ENCODE measurements around the gene ARHGEF4. TPM values are rescaled to one million over a fixed set of nuclear protein-coding genes. Genes with fewer than 3 reads are reported as not detected.

ARHGEF4 gene
- polyA plus RNA-seq, 3 donors from 2014 or later = not detected

- Mint-ChIP-seq H3K4me1 (no peaks in the 10 kb centered on the region), H3K27me3 (ENCODE audit: low read depth in 3 of 3) (peaks cover 0 to 6% (median 1%) of the 10 kb centered on the region in 3 donors), H3K4me3 (no peak overlapping the region), H3K36me3 (peaks cover 0 to 5% (median 4%) of the 10 kb centered on the region in 3 donors), H3K27ac (no peak overlapping the region), H3K9me3 (peaks cover 0 to 4% (median 0%) of the 10 kb centered on the region in 6 donors)
- no peak for DNase-seq
Measured at GRCh38 chr2:130930740-130931659, 94.3 kb downstream of the ARHGEF4 start.

DNA sequence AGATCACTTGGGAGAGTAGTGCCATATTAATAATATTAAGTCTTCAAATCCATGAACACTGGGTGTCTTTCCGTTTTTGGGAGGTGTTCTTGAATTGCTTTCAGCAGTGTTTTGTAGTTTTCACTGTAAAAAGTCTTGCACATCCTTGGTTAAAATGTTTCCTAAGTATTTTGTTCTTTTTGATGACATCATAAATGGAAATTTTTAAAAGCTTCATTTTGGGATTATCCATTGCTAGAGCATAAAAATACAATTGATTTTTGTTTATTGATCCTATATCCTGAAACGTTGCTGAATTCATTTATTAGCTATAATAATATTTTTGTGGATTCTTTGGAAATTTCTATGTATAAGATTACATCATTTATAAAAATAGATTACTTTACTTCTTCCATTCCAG is 96.8 kb downstream of the ARHGEF4 start:
- Mint-ChIP-seq H3K9me3 (peaks cover 0 to 7% (median 4%) of the 10 kb centered on the region in 6 donors), H3K36me3 (peaks cover 0 to 4% (median 0%) of the 10 kb centered on the region in 3 donors), H3K4me3 (no peak overlapping the region), H3K27ac (no peak overlapping the region), H3K4me1 (no peaks in the 10 kb centered on the region), H3K27me3 (ENCODE audit: low read depth in 3 of 3) (peaks cover 3 to 13% (median 4%) of the 10 kb centered on the region in 3 donors)
- no peak for DNase-seq

- DNase-seq = no peak
- no peak overlapping the region for H3K27ac Mint-ChIP-seq
- peaks cover 0 to 7% (median 2%) of the 10 kb centered on the region in 6 donors for H3K9me3 Mint-ChIP-seq
- no peaks in the 10 kb centered on the region for H3K36me3 Mint-ChIP-seq
- H3K27me3 Mint-ChIP-seq (ENCODE audit: low read depth in 3 of 3) = peaks cover 3 to 19% (median 6%) of the 10 kb centered on the region in 3 donors
- H3K4me3 Mint-ChIP-seq = no peak overlapping the region
- H3K4me1 Mint-ChIP-seq = no peaks in the 10 kb centered on the region
Measured at GRCh38 chr2:130936451-130936850, 99.7 kb downstream of the ARHGEF4 start.

- Mint-ChIP-seq H3K36me3 (peaks cover 0 to 21% (median 4%) of the 10 kb centered on the region in 3 donors), H3K27me3 (ENCODE audit: low read depth in 3 of 3) (peaks cover 4 to 23% (median 10%) of the 10 kb centered on the region in 3 donors), H3K9me3 (peaks cover 17 to 29% (median 25%) of the 10 kb centered on the region in 6 donors), H3K4me3 (no peak overlapping the region), H3K27ac (no peak overlapping the region), H3K4me1 (peaks cover 0 to 12% of the 10 kb centered on the region in 2 donors)
- no peak for DNase-seq
Measured at GRCh38 chr2:130947967-130948366, 111.3 kb downstream of the ARHGEF4 start.

DNA sequence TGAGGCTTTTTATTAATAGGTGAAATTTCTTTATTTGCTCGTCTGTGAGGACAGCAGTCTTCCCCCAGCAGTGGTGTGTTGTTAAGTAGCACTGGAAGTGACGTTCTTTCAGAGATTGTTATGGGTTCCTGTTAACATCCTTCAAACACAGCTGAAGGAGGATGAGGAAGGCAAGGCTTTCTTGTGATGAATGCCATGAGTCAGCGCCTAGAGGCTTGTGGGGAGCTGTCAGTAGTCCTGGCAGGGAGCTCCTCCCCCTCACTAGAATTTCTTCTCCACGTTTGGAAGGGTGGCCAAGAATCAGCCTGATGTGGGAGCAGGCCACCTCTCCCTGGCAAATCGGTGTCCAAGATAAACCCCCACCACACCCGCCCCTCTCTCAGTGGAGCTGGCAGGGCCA is 113.2 kb downstream of the ARHGEF4 start:
- DNase-seq = no peak
- Mint-ChIP-seq H3K36me3 (peaks cover 0 to 13% (median 3%) of the 10 kb centered on the region in 3 donors), H3K27ac (peak overlapping the region in 1 of 6 donors; percentile 28), H3K4me1 (peaks cover 0 to 12% of the 10 kb centered on the region in 2 donors), H3K9me3 (peaks cover 16 to 28% (median 24%) of the 10 kb centered on the region in 6 donors), H3K27me3 (ENCODE audit: low read depth in 3 of 3) (peaks cover 4 to 22% (median 6%) of the 10 kb centered on the region in 3 donors), H3K4me3 (no peak overlapping the region)

- Mint-ChIP-seq H3K4me1 (peaks cover 0 to 12% of the 10 kb centered on the region in 2 donors), H3K4me3 (no peak overlapping the region), H3K27ac (peak overlapping the region in 1 of 6 donors; percentile 71), H3K36me3 (peaks cover 0 to 6% (median 4%) of the 10 kb centered on the region in 3 donors), H3K27me3 (ENCODE audit: low read depth in 3 of 3) (peaks cover 4 to 17% (median 6%) of the 10 kb centered on the region in 3 donors), H3K9me3 (peaks cover 17 to 31% (median 27%) of the 10 kb centered on the region in 6 donors)
- no peak for DNase-seq
Measured at GRCh38 chr2:130951018-130951417, 114.3 kb downstream of the ARHGEF4 start.

DNA sequence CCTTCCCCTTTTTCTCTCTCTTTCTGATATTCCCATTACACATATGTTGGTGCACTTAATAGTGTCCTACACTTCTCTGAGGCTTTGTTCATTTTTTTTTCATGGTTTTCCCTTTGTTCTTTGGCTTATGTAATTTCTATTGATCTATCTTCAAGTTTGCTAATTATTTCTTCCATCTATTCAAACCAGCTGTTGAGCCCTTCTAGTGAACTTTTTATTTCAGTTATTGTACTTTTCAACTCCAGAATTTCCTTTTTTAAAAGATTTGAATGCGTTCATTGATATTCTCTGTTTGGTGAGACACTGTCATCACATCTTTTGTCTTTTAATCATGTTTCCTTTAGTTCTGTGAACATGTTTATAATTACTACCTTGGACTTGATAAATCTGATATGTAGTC is 118.2 kb downstream of the ARHGEF4 start:
- DNase-seq = no peak
- Mint-ChIP-seq H3K9me3 (peaks cover 15 to 31% (median 27%) of the 10 kb centered on the region in 6 donors), H3K4me3 (no peak overlapping the region), H3K36me3 (peaks cover 0 to 6% (median 4%) of the 10 kb centered on the region in 3 donors), H3K4me1 (peaks cover 0 to 12% of the 10 kb centered on the region in 2 donors), H3K27me3 (ENCODE audit: low read depth in 3 of 3) (peaks cover 4 to 10% (median 9%) of the 10 kb centered on the region in 3 donors), H3K27ac (no peak overlapping the region)

- peaks cover 0 to 6% (median 4%) of the 10 kb centered on the region in 3 donors for H3K36me3 Mint-ChIP-seq
- no peaks in the 10 kb centered on the region for H3K4me1 Mint-ChIP-seq
- H3K27ac Mint-ChIP-seq = no peak overlapping the region
- DNase-seq = no peak
- peaks cover 9 to 27% (median 23%) of the 10 kb centered on the region in 6 donors for H3K9me3 Mint-ChIP-seq
- no peak overlapping the region for H3K4me3 Mint-ChIP-seq
- peaks cover 6 to 22% (median 18%) of the 10 kb centered on the region in 3 donors for H3K27me3 Mint-ChIP-seq (ENCODE audit: low read depth in 3 of 3)
Measured at GRCh38 chr2:130957915-130958314, 121.2 kb downstream of the ARHGEF4 start.

DNA sequence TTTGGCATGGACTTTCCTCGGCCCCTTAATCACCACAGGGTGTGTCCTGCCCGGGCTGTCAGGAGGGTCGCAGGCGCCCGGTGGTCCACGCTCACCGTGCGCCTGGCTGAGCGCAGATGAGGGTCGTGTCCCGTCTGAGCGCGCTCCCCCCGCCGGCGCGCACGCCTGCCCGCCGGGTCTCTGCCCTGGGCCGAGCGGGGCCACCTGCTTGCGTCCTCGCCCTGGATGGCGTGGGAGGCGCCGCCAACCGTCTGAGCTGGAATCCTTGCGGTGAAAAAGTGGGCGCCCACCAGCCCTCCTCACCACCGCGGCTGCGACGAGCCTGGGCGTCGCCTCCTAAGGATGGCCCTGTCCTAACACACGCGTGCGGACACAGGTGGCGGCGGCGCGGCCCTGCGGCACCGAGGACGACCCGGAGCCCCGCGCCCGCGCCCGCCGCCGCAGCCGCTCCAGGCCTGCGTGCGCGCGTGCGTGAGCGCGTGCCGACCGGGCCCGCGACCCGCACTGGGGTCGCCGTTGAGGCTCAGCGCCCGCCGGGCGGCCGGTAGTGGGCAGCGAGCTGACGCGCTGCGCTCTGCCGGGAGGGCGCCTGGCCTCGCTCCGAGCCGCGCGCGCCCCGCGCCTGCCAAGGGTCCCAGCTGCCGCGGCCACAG is 126.6 kb downstream of the ARHGEF4 start:
- no peak overlapping the region for H3K27ac Mint-ChIP-seq
- H3K9me3 Mint-ChIP-seq = no peaks in the 10 kb centered on the region
- no peaks in the 10 kb centered on the region for H3K36me3 Mint-ChIP-seq
- no peak overlapping the region for H3K4me3 Mint-ChIP-seq
- peaks cover 15 to 41% (median 21%) of the 10 kb centered on the region in 3 donors for H3K27me3 Mint-ChIP-seq (ENCODE audit: low read depth in 3 of 3)
- no peak for DNase-seq
- peaks cover 6% of the 10 kb centered on the region in 2 donors for H3K4me1 Mint-ChIP-seq

- no peak overlapping the region for H3K27ac Mint-ChIP-seq
- no peaks in the 10 kb centered on the region for H3K9me3 Mint-ChIP-seq
- DNase-seq = no peak
- H3K4me3 Mint-ChIP-seq = peak overlapping the region in 2 of 5 donors; percentile 39 to 68
- peaks cover 6% of the 10 kb centered on the region in 2 donors for H3K4me1 Mint-ChIP-seq
- H3K27me3 Mint-ChIP-seq (ENCODE audit: low read depth in 3 of 3) = peaks cover 15 to 37% (median 19%) of the 10 kb centered on the region in 3 donors
- no peaks in the 10 kb centered on the region for H3K36me3 Mint-ChIP-seq
Measured at GRCh38 chr2:130963849-130964793, 127.4 kb downstream of the ARHGEF4 start.

- Mint-ChIP-seq H3K36me3 (no peaks in the 10 kb centered on the region), H3K4me3 (peak overlapping the region in 1 of 5 donors; percentile 20)
- no peak for DNase-seq
Measured at GRCh38 chr2:130964931-130965330, 128.2 kb downstream of the ARHGEF4 start.

GRCh38 chr2:130966149-130966774 is 129.5 kb downstream of the ARHGEF4 start:
- no peak overlapping the region for H3K27ac Mint-ChIP-seq
- H3K36me3 Mint-ChIP-seq = no peaks in the 10 kb centered on the region
- peak overlapping the region in 1 of 5 donors; percentile 1 for H3K4me3 Mint-ChIP-seq
- H3K27me3 Mint-ChIP-seq (ENCODE audit: low read depth in 3 of 3) = peaks cover 12 to 31% (median 14%) of the 10 kb centered on the region in 3 donors
- no peaks in the 10 kb centered on the region for H3K9me3 Mint-ChIP-seq
- H3K4me1 Mint-ChIP-seq = peaks cover 6% of the 10 kb centered on the region in 2 donors
- no peak for DNase-seq

More at GRCh38 chr2:130964931-130965330, 128.2 kb downstream of the ARHGEF4 start:
- Mint-ChIP-seq H3K9me3 (no peaks in the 10 kb centered on the region), H3K27ac (no peak overlapping the region), H3K27me3 (ENCODE audit: low read depth in 3 of 3) (peaks cover 12 to 36% (median 17%) of the 10 kb centered on the region in 3 donors), H3K4me1 (peaks cover 6% of the 10 kb centered on the region in 2 donors)

All from immature natural killer cell (primary cell).